Glutamatergic neuron (in vitro differentiated cells): Measurements from ENCODE around the gene PNLIPRP2. TPM values are rescaled to one million over a fixed set of nuclear protein-coding genes. Genes with fewer than 3 reads are reported as not detected.

Experiments
- DNase-seq: peaks from one replicate; pipeline ENCODE4 v3.0.0; 2022
- H3K27ac Mint-ChIP-seq: one replicate; pipeline ENCODE4 v1.8.0; 2020; ENCODE audit warnings: mild to moderate bottlenecking, mixed read lengths, inconsistent platforms; ENCODE audit not compliant: unreplicated experiment
- H3K27me3 Mint-ChIP-seq: one replicate; pipeline ENCODE4 v1.8.0; 2020; ENCODE audit warnings: mild to moderate bottlenecking, moderate library complexity, mixed read lengths, inconsistent platforms; ENCODE audit not compliant: unreplicated experiment
- H3K36me3 Mint-ChIP-seq: one replicate; pipeline ENCODE4 v1.8.0; 2020; ENCODE audit warnings: mild to moderate bottlenecking, mixed read lengths, inconsistent platforms; ENCODE audit not compliant: unreplicated experiment
- H3K4me1 Mint-ChIP-seq: one replicate; pipeline ENCODE4 v1.8.0; 2020; ENCODE audit warnings: mild to moderate bottlenecking, low read depth, mixed read lengths, inconsistent platforms; ENCODE audit not compliant: unreplicated experiment
- H3K4me3 Mint-ChIP-seq: one replicate; pipeline ENCODE4 v1.8.0; 2020; ENCODE audit warnings: mild to moderate bottlenecking, mixed read lengths, inconsistent platforms; ENCODE audit not compliant: unreplicated experiment
- H3K9me3 Mint-ChIP-seq: one replicate; pipeline ENCODE4 v1.8.0; 2020; ENCODE audit warnings: mild to moderate bottlenecking, moderate library complexity, mixed read lengths, inconsistent platforms; ENCODE audit not compliant: unreplicated experiment
- total RNA-seq: library from RNA; stranded (reverse); fragmentation: NEBNext Ultra II Directional; extraction: Animal tissue kit (Norgen Biotek cat#: 25700); gene quantifications from one replicate; pipeline ENCODE4 v1.2.1, GENCODE V29; 2021; ENCODE audit not compliant: unreplicated experiment
- TF ChIP-seq, protein P1 (sequence below): fragments of 200-600 bp; sonication (generic); IDR thresholded peaks from one replicate; pipeline ENCODE4 v1.5.0; 2021; ENCODE audit not compliant: partially characterized antibody, unreplicated experiment

PNLIPRP2 gene
- total RNA-seq, 1 donor from 2014 or later, result not detected

DNA sequence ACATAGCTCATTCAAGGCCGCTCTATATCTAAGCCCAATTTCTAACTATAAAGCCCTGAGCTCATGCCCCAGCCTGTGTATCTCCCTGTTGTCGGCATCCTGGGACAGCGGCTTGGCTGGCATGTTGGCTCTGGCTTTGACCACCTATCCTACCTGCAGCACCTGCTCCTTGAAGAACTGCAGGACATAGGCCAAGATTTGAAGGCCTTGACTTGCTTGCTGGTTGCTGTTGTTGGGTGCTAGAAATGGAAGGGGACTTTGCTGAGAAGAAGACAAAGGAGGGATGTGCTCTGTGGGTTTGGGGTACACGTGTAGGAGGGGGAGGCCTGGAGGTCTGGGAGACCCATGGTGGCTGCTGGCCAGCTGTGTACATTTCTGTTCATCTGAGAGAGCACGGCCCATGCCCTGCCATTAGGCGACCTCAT is 11.1 kb downstream of the PNLIPRP2 start:
- DNase-seq, result no peak
- Mint-ChIP-seq H3K9me3 (no peaks in the 10 kb centered on the region), H3K4me1 (no peaks in the 10 kb centered on the region), H3K36me3 (no peaks in the 10 kb centered on the region), H3K27me3 (no peaks in the 10 kb centered on the region), H3K27ac (no peak overlapping the region), H3K4me3 (no peak overlapping the region)
- TF ChIP-seq, protein P1, sequence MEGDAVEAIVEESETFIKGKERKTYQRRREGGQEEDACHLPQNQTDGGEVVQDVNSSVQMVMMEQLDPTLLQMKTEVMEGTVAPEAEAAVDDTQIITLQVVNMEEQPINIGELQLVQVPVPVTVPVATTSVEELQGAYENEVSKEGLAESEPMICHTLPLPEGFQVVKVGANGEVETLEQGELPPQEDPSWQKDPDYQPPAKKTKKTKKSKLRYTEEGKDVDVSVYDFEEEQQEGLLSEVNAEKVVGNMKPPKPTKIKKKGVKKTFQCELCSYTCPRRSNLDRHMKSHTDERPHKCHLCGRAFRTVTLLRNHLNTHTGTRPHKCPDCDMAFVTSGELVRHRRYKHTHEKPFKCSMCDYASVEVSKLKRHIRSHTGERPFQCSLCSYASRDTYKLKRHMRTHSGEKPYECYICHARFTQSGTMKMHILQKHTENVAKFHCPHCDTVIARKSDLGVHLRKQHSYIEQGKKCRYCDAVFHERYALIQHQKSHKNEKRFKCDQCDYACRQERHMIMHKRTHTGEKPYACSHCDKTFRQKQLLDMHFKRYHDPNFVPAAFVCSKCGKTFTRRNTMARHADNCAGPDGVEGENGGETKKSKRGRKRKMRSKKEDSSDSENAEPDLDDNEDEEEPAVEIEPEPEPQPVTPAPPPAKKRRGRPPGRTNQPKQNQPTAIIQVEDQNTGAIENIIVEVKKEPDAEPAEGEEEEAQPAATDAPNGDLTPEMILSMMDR, result no peak

DNA sequence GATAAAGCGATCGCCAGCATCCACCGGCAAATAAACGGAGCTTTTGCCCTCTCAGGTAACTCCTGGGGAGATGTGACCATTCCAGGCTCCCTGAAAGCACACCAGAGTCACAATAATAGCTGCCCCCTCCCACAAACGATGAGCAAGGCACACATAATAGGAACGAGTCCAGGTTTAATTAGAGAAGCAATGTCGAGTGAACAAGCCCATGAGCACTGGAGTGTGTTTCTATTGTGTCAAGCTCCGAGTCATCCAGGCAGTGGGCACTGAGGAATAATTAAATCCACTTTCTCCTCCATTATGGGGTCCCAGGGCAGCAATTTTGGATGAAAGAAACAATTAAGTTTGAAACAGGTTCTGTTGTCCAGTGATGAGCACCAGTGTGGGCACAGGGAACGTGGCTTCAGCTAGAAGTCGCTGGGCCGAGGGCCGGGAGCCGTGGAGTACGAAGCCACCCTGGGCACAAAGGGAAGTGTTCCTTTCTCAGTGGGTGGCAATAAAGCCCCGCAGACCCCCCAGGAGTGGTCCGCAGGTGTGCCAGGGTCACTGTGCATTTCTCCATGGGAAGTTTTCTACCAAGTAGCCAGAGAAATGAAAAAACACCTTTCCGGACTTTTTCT is 12.0 kb downstream of the PNLIPRP2 start:
- TF ChIP-seq, protein P1, result no peak
- no peak for DNase-seq
- no peaks in the 10 kb centered on the region for H3K9me3 Mint-ChIP-seq
- no peaks in the 10 kb centered on the region for H3K36me3 Mint-ChIP-seq
- no peak overlapping the region for H3K4me3 Mint-ChIP-seq
- no peak overlapping the region for H3K27ac Mint-ChIP-seq
- no peaks in the 10 kb centered on the region for H3K27me3 Mint-ChIP-seq
- H3K4me1 Mint-ChIP-seq, result no peaks in the 10 kb centered on the region

DNA sequence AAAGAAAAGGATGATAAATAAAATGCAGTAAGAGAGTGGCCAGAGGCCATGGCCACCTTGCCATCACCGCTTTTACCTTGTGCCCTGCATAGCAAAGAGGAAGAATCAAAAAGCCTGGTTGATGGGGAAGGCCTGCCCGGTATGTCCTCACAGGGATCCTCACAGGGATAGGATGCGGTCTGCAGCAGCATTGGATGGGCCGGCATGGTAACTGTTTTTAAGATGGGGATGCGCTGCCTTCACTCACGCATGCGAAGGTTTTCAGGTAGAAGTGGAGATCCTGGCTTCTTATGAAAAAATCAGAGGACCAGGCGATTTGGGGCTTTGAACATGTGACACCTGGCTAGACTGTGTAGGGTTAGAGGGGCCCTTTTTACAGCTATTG is 12.5 kb downstream of the PNLIPRP2 start:
- TF ChIP-seq, protein P1, result no peak
- H3K4me1 Mint-ChIP-seq, result no peaks in the 10 kb centered on the region
- no peak for DNase-seq
- no peaks in the 10 kb centered on the region for H3K9me3 Mint-ChIP-seq
- H3K27ac Mint-ChIP-seq, result no peak overlapping the region
- no peaks in the 10 kb centered on the region for H3K36me3 Mint-ChIP-seq
- no peaks in the 10 kb centered on the region for H3K27me3 Mint-ChIP-seq
- no peak overlapping the region for H3K4me3 Mint-ChIP-seq

DNA sequence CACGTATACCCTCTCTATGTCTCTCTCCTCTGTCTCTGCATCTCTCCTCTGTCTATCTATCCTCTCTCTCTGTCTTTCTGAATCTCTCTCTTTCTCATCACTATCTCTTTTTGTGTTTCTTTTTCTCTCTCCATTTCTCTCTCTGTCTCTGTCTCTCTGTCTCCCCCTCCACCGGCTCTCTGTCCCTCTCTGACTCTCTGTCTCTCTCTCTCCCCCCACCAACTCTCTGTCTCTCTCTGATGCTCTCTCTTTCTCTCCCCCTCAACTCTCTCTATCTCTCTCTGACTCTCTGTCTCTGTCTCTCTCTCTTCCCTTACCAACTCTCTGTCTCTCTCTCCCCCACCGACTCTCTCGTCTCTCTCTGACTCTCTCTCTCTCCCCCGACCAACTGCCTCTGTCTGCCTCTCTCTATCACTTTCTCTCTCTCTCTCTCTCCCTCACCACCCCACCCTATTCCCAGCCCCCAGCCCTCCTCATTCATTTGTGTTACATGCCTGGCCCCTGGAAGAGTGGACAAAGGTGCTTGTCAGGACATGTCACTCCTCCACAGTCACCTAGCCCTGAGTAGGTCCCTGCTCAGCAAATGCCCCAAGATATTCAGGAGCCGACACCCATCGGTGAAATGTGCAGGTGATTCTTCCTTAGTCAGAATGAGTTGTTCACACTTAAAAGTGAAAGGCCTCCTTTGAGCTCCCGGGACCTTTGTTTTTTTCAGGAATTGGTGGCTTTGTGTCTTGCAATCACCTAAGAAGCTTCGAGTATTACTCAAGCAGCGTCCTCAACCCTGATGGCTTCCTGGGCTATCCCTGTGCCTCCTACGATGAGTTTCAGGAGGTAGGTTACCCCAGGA is 13.6 kb downstream of the PNLIPRP2 start:
- Mint-ChIP-seq H3K4me3 (no peak overlapping the region), H3K9me3 (no peaks in the 10 kb centered on the region), H3K27me3 (no peaks in the 10 kb centered on the region), H3K36me3 (no peaks in the 10 kb centered on the region), H3K27ac (no peak overlapping the region), H3K4me1 (no peaks in the 10 kb centered on the region)
- TF ChIP-seq, protein P1, result no peak
- no peak for DNase-seq

DNA sequence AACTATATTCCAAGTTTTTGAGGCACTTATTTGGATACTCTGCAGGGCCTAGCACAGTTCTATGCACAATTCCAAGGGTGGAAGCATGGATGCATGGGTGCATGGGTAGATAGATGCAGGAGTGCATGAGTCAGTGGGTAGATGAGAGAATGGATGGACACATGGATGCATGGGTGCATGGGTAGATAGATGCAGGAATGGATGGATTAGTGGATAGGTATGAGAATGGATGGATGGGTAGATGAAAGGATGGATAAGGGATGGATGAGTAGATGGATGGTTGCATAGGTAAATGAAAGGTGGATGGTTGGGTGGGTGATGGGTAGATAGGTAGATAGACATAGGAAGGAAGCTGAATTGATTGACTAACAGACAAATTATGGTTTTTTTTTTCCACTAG is 15.6 kb downstream of the PNLIPRP2 start:
- Mint-ChIP-seq H3K4me1 (no peaks in the 10 kb centered on the region), H3K27me3 (no peaks in the 10 kb centered on the region), H3K27ac (no peak overlapping the region), H3K4me3 (no peak overlapping the region), H3K36me3 (no peaks in the 10 kb centered on the region), H3K9me3 (peaks cover 3% of the 10 kb centered on the region)
- TF ChIP-seq, protein P1, result no peak
- DNase-seq, result no peak
